ENCODE results near the gene RCBTB2.
"Not testable (repeated sequence)": the region's sequence is repeated elsewhere in the genome, so short reads cannot be mapped to it uniquely, and the experiment has no call there.

Gene RCBTB2

GRCh38 chr13:48492470-48493065, 40.3 kb downstream of the RCBTB2 start:
- peak; percentile 94 for DNase-seq

GRCh38 chr13:48492096-48492440, 40.8 kb downstream of the RCBTB2 start:
- no peak for DNase-seq

GRCh38 chr13:48491423-48492095, 41.3 kb downstream of the RCBTB2 start:
- DNase-seq, result peak; percentile 56

GRCh38 chr13:48490241-48490640, 42.6 kb downstream of the RCBTB2 start:
- DNase-seq, result no peak

GRCh38 chr13:48489666-48490065, 43.2 kb downstream of the RCBTB2 start:
- DNase-seq, result no peak

GRCh38 chr13:48488995-48489394, 43.9 kb downstream of the RCBTB2 start:
- no peak for DNase-seq

GRCh38 chr13:48487968-48488367, 44.9 kb downstream of the RCBTB2 start:
- DNase-seq, result no peak

GRCh38 chr13:48486836-48487235, 46.0 kb downstream of the RCBTB2 start:
- no peak for DNase-seq

- no peak for DNase-seq
Observed at GRCh38 chr13:48486362-48486761, 46.5 kb downstream of the RCBTB2 start.

- no peak for DNase-seq
Observed at GRCh38 chr13:48485432-48485831, 47.4 kb downstream of the RCBTB2 start.

GRCh38 chr13:48483575-48483974, 49.3 kb downstream of the RCBTB2 start:
- no peak for DNase-seq

- DNase-seq, result no peak
Observed at GRCh38 chr13:48478391-48478790, 54.5 kb downstream of the RCBTB2 start.

- no peak for DNase-seq
Observed at GRCh38 chr13:48477191-48477855, 55.6 kb downstream of the RCBTB2 start.

- no peak for DNase-seq
Observed at GRCh38 chr13:48476686-48477085, 56.2 kb downstream of the RCBTB2 start.

- no peak for DNase-seq
Observed at GRCh38 chr13:48476215-48476614, 56.7 kb downstream of the RCBTB2 start.

GRCh38 chr13:48475230-48475629, 57.6 kb downstream of the RCBTB2 start:
- DNase-seq, result no peak

GRCh38 chr13:48457578-48458242, 75.2 kb downstream of the RCBTB2 start:
- DNase-seq, result no peak

GRCh38 chr13:48456546-48456945, 76.3 kb downstream of the RCBTB2 start:
- DNase-seq, result no peak

- not testable (repeated sequence) for DNase-seq
Observed at GRCh38 chr13:48451196-48451595, 81.7 kb downstream of the RCBTB2 start.

GRCh38 chr13:48449656-48450055, 83.2 kb downstream of the RCBTB2 start:
- DNase-seq, result no peak

GRCh38 chr13:48448959-48449614, 83.8 kb downstream of the RCBTB2 start:
- DNase-seq, result peak; percentile 29

GRCh38 chr13:48448285-48448958, 84.5 kb downstream of the RCBTB2 start:
- DNase-seq, result peak; percentile 37

- no peak for DNase-seq
Observed at GRCh38 chr13:48446464-48446863, 86.4 kb downstream of the RCBTB2 start.
